Measurements from ENCODE around the gene SLPI. TPM values are rescaled to one million over a fixed set of nuclear protein-coding genes. Genes with fewer than 3 reads are reported as not detected.
A peak's percentile ranks its signal among the peaks of the same experiment; 100 is the strongest.

The SLPI gene
- 0.18 TPM in 1 of 2 replicates, not detected in the other for total RNA-seq

GRCh38 chr20:45254383-45255262 lies at the start of gene SLPI:
SLPI (minus strand) TSS chr20:45254564; CDS start chr20:45254543, 21 bp downstream.
- DNase-seq (ENCODE audit: low read depth, low spot score): no peak

- DNase-seq (ENCODE audit: low read depth, low spot score): no peak
These were observed 49.5 kb upstream of the SLPI start for GRCh38 chr20:45303586-45304463.

DNA sequence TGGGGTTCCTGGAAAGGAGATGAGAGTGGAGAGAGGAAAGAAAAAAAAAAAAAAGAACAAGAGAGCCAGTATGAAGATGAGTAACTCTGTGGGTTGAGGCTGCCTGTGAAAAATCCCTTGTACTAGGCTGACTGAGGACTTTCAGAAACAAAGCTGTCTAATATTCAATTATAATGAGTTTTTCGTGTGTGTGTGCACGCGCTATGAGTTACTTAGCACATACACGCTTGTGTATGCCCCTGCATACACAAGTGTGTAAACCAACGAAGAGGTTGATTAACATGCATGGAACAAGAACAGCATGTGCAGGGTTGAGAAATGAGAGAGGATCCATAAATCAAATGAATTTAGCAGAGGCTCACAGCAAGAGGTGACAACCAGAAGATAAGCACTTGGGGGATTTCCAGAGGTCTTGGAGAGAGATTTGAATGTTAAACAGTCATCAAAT lies 47.5 kb upstream of the SLPI start:
- DNase-seq (ENCODE audit: low read depth, low spot score): no peak

- no peak for DNase-seq (ENCODE audit: low read depth, low spot score)
These were observed 46.6 kb upstream of the SLPI start for GRCh38 chr20:45300961-45301360.

DNA sequence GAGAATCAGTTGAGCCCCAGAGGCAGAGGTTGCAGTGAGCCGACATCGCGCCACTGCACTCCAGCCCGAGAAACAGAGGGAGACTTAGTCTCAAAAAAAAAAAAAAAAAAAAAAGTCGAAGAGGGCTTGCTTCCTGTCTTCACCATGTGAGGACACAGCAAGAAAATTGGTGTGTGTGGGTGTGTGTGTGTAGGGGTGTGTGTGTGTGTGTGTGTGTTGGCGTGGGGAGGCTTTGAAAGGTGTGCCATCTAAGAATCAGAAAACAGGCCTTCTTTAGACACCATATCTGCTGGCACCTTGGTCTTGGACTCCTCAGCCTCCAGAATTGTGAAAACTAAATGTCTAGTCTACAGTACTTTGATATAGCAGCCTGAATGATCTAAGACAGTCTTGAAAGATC lies 45.4 kb upstream of the SLPI start:
- no peak for DNase-seq (ENCODE audit: low read depth, low spot score)

GRCh38 chr20:45297786-45298497 lies 43.6 kb upstream of the SLPI start:
- DNase-seq (ENCODE audit: low read depth, low spot score): no peak

DNA sequence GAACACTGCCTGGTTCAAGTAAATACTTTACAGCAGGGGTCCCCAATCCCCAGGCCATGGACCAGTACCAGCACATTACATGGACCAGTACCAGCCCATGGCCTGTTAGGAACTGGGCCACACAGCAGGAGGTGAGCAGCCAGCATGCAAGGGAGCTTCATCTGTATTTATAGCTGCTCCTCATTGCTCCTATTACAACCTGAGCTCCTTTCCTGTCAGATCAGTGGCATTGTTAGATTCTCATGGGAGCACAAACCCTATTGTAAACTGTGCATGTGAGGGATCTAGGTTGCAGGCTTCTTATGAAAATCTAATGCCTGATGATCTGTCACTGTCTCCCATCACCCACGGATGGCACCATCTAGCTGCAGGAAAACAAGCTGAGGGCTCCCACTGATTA lies 40.3 kb upstream of the SLPI start:
- no peak for DNase-seq (ENCODE audit: low read depth, low spot score)

GRCh38 chr20:45294003-45294368 lies 39.6 kb upstream of the SLPI start:
- DNase-seq (ENCODE audit: low read depth, low spot score): no peak

- no peak for DNase-seq (ENCODE audit: low read depth, low spot score)
These were observed 39.0 kb upstream of the SLPI start for GRCh38 chr20:45293041-45294002.

DNA sequence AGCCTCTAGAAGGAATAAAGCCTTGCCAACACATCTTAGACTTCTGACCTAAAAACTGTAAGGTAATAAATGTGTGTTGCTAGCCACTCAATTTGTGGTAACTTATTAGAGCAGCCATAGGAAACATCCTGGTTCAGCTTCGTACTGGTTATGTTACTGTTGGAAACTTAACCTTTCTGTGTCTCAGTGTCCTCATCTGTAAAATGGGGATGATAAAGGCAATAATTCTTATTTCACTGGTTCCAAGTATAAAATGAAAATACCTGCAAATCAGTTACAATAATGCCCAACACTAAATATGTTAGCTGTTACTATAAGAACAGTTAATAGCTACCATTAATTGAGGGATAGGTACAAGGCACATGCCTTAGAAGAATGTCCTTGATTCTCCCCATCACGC lies 38.0 kb upstream of the SLPI start:
- no peak for DNase-seq (ENCODE audit: low read depth, low spot score)

DNA sequence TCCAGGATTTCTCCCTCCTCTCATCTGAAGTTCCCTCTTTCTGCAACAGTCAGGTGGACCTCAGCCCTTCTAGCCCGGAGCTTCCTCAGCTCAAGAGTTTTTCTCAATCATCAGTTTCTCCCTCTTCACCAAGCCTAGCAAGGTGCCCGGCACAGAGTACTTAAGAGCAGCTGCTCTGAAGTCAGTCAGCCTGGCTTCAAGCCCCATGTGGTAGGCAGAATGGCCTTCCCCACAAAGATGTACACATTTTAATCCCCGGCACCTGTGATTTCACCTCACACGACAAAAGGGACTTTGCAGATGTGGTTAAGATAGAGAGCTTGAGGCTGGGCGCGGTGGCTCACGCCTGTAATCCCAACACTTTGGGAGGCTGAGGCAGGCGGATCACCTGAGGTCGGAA lies 37.2 kb upstream of the SLPI start:
- no peak for DNase-seq (ENCODE audit: low read depth, low spot score)

- DNase-seq (ENCODE audit: low read depth, low spot score): peak; percentile 7
These were observed 36.5 kb upstream of the SLPI start for GRCh38 chr20:45290677-45291355.

DNA sequence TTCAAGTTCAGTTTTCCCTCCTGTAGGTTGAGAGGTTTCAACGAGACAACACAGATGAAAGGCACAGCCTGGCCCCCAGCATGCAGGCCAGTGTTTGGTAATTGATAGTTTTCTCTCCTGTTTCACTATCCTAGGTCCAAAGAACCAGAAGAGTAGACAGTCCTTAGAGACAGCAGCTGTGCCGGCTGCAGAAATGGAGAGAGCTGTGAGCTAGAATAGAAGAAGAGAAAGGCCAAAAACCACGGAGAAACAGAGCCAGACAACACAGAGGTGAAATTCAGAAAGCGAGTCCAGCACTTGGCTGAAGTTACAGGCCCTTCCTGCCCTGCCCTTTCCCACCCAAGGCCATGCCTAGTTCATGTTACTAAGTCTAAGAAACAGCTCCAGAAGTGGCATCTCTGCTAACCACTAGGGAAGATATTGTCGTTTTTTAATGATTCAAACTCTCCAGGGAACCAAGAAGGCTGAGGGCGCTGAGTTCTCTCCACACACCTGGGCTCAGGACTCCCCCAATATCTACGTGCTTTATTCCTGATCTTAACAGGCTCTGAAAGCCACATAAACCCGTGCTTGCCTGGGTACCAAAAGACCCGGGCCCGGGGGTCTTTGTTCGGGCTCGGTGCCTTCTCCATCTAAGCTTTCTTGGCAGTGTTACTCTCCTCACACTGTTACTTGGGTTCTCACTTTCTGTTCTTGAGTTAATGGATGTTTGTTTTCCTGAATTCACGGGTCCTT lies 35.7 kb upstream of the SLPI start:
- DNase-seq (ENCODE audit: low read depth, low spot score): no peak

GRCh38 chr20:45288860-45289259 lies 34.5 kb upstream of the SLPI start:
- DNase-seq (ENCODE audit: low read depth, low spot score): no peak

DNA sequence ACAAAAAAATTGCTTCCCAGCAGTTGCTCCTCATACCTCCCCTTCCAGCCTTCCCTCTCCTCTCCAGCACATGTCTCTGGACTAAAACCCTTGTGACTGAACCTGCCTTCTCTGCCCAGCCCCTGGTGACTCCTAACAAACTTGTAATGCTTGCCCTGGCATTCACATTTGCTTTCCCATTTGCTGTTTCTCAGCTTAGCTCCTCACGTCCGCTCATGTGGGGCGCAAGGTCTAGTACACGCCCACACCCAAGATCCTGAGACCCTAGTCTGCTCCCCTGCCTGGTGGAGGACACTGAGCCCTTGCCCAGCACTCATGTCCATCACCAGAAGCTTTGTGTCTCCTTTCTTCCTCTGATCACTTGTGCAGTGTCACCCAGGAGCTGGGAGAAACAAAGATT lies 34.0 kb upstream of the SLPI start:
- no peak for DNase-seq (ENCODE audit: low read depth, low spot score)

- DNase-seq (ENCODE audit: low read depth, low spot score): no peak
These were observed 29.2 kb upstream of the SLPI start for GRCh38 chr20:45283551-45284057.

DNA sequence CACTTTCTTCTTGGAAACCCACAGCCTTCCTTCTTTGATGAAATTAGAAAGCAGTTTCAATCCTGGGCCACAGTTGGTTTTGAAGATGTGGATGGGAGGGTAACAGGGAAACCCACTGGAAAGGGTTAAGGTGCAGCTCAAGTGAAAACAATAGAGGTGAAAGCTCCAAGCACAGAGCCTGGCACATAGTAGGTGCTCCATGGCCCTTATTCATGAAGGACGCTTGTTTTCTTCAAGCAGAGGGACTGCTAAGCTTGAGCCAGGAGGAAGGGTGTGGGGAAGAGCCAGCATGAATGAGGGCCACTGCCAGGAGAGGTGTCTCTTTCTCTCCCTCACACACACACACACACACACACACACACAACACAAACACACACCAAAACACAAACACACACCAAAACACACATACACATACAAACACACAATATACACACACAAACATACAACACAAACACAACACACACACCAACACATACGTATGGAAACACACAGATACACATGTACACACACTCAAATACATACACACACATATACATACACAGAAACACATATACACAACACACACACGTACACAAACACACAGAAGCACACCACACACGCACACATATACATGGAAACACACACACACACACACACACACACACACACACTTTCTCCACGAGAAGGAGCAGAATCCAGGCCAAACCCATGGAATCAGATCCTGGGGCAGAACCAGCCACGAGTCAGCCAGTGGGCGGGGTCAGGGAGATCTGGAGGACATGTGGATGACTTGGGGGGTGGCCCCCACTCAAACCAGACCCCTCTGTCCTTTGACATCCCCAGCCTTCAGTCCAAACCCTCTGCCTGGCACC lies 28.6 kb upstream of the SLPI start:
- DNase-seq (ENCODE audit: low read depth, low spot score): no peak

- DNase-seq (ENCODE audit: low read depth, low spot score): no peak
These were observed 25.6 kb upstream of the SLPI start for GRCh38 chr20:45279992-45280391.
